Measurements from ENCODE around the gene CDCA7L.

The CDCA7L gene

DNA sequence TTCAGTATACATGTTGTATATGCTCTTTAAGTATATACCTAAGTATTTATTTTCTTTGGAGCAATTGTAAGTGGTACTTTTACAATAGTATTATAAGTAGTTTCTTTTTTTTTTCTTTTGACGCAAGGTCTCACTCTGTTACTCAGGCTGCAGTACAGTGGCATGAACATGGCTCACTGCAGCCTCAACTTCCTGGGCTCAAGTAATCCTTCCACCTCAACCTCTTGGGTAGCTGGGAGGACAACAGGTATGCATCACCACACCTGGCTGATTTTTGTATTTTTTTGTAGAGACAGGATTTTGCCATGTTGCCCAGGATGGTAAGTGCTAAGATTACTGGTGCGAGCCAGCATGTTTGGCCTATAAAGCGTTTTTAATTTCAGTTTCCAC lies 13.7 kb upstream of the CDCA7L start:
- no peak overlapping the region for H3K4me3 ChIP-seq (ENCODE audit: low read length)
- TF ChIP-seq, protein P1, sequence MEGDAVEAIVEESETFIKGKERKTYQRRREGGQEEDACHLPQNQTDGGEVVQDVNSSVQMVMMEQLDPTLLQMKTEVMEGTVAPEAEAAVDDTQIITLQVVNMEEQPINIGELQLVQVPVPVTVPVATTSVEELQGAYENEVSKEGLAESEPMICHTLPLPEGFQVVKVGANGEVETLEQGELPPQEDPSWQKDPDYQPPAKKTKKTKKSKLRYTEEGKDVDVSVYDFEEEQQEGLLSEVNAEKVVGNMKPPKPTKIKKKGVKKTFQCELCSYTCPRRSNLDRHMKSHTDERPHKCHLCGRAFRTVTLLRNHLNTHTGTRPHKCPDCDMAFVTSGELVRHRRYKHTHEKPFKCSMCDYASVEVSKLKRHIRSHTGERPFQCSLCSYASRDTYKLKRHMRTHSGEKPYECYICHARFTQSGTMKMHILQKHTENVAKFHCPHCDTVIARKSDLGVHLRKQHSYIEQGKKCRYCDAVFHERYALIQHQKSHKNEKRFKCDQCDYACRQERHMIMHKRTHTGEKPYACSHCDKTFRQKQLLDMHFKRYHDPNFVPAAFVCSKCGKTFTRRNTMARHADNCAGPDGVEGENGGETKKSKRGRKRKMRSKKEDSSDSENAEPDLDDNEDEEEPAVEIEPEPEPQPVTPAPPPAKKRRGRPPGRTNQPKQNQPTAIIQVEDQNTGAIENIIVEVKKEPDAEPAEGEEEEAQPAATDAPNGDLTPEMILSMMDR (conservative IDR thresholded peaks at IDR 0.05; ENCODE audit: low read length): no peak
- DNase-seq (ENCODE audit: low read depth): no peak

DNA sequence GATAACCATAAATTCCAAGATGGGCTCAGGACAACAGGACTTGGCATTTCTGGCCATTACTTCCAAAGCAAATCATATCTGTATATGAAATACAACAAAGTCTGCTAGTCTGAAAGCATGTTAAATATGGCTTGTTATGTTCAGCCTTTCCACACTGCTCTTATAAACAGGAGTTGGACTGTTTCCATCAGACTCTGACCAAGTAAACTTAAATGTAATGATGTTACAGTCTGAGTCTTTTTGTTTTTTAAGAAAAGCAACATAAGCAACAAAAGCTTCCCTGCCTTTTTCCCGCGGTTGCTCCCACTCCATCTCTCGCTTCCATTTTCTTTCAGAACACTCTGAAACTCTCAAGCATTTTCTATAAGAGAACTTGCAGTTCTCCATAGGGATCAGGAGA lies 8.1 kb upstream of the CDCA7L start:
- H3K4me3 ChIP-seq (ENCODE audit: low read length): no peak overlapping the region
- TF ChIP-seq, protein P1 (conservative IDR thresholded peaks at IDR 0.05; ENCODE audit: low read length): no peak
- no peak for DNase-seq (ENCODE audit: low read depth)

DNA sequence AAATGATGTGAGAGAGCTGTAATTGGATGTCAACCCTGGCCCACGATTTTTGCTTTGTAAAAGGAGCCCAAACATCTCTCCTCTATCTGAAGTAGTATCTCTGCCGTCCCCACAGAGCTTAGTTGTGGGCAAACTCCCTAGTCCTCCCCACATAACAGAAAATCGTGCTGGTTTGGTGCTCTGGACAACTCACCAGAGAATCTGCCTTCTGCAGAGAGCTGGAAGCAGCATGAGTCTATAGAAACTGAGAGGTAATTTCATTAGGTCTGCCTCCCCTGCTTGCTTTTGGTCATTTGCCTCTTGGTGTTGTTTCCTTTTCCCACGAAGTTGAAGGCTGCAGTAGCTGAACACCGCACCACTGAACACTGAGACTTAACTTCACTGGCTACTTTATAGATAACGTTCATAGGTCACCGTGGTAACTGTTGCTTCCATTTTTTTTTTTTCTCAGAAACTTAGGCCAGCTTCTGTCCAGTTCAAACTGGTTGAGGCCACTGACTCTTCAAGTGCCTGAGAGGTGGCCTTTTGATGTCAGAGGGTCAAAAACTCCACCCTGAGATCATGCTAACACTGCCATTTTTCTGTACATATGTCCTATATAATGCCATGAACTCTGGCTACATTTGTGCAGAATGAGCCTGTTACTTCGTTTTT lies 3.3 kb upstream of the CDCA7L start:
- H3K4me3 ChIP-seq (ENCODE audit: low read length): no peak overlapping the region
- no peak for DNase-seq (ENCODE audit: low read depth)
- TF ChIP-seq, protein P1 (conservative IDR thresholded peaks at IDR 0.05; ENCODE audit: low read length): no peak

DNA sequence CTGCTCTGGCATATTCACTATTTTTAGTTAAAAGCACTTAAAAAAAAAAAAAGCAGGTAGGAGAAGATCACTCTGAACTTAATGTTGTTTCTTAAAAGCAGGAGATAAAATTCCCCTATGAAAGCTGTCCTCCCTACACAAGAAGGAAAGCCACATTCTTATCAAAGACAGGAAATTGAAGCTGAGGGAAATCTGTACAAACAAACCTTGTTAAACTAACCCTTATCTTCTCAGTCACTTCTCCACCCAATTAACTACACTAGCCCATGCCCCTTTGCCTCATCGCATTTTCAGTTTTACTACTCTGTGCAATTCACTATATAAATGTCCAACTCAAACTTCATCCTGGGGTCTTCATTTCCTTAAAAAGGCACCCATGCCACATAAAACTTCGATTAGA lies 2.7 kb upstream of the CDCA7L start:
- TF ChIP-seq, protein P1 (conservative IDR thresholded peaks at IDR 0.05; ENCODE audit: low read length): no peak
- DNase-seq (ENCODE audit: low read depth): no peak
- H3K4me3 ChIP-seq (ENCODE audit: low read length): no peak overlapping the region

DNA sequence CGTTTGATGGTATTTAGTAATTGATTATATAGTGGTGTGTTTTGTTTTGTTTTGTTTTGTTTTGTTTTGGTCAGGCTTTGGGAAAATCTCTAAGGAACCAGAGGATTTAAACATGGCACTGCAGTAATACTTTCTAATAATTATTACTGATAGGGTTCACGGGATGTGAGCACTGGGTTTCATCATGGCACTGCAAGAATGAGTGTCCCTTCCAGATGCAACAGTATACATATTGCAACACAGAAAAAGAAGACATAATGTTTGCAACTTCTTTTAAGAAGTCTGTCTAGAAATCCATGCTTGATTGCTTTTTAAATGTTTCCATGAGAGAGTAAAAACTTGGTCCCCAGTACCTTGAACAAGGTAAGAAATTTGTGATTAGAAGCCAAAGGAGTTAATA lies 2.2 kb upstream of the CDCA7L start:
- no peak overlapping the region for H3K4me3 ChIP-seq (ENCODE audit: low read length)
- TF ChIP-seq, protein P1 (conservative IDR thresholded peaks at IDR 0.05; ENCODE audit: low read length): no peak
- DNase-seq (ENCODE audit: low read depth): no peak

DNA sequence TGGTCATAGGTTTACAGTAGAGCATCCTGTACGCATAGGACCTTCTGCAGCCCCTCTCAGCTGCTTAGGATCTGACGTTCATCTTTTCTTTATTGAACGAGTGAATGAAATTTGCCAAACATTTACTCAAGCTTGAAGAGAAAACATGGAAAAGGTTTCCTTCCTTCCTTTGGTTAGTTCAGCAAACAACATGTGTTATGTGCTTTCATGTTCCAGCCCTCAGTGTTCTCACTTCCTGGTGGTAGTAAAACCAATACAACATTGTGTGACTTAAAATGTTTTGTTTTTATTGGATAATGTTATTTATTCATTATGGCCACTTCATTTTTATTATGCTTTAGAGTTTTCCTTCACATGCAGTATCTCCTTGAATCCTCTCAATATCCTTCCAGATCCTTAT lies 1.4 kb upstream of the CDCA7L start:
- TF ChIP-seq, protein P1 (conservative IDR thresholded peaks at IDR 0.05; ENCODE audit: low read length): no peak
- no peak overlapping the region for H3K4me3 ChIP-seq (ENCODE audit: low read length)
- no peak for DNase-seq (ENCODE audit: low read depth)

DNA sequence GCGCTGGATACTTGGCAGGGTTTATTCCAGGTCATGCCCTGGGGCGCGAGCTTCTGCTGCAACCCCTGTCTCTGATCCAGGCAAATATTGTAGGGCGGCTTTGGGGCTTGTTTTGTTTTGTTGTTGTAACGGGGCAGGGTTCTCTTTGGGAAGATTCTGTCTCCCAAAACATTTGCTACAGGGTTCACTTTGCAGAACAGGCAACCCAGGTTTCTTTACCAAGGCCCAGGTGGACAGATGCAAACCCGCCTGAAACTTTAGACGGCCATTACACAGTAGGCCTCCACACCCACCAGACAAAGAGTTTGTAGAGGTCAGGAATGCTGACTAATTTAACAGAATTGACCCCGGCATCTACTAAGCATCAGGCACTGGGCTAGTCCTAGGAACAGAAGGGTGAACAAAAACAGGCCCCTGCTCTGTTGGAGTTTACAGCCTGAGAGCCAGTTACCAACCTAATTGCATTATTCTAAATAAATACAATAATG lies 567 bp upstream of the CDCA7L start:
- no peak for DNase-seq (ENCODE audit: low read depth)
- peak overlapping the region; percentile 78 for H3K4me3 ChIP-seq (ENCODE audit: low read length)
- TF ChIP-seq, protein P1 (conservative IDR thresholded peaks at IDR 0.05; ENCODE audit: low read length): no peak

All from AG10803 (cell line).